HG03196 (cell line): ENCODE measurements around the gene ATXN1.
A peak's percentile ranks its signal among the peaks of the same experiment; 100 is the strongest.
"Not testable (repeated sequence)": the region's sequence is repeated elsewhere in the genome, so short reads cannot be mapped to it uniquely, and the experiment has no call there.

Experiments
- ATAC-seq: cut with Tn5 transposase; IDR thresholded peaks from one replicate; pipeline ENCODE4 v1.9.1; 2021; ENCODE audit not compliant: unreplicated experiment

ATXN1 gene

DNA sequence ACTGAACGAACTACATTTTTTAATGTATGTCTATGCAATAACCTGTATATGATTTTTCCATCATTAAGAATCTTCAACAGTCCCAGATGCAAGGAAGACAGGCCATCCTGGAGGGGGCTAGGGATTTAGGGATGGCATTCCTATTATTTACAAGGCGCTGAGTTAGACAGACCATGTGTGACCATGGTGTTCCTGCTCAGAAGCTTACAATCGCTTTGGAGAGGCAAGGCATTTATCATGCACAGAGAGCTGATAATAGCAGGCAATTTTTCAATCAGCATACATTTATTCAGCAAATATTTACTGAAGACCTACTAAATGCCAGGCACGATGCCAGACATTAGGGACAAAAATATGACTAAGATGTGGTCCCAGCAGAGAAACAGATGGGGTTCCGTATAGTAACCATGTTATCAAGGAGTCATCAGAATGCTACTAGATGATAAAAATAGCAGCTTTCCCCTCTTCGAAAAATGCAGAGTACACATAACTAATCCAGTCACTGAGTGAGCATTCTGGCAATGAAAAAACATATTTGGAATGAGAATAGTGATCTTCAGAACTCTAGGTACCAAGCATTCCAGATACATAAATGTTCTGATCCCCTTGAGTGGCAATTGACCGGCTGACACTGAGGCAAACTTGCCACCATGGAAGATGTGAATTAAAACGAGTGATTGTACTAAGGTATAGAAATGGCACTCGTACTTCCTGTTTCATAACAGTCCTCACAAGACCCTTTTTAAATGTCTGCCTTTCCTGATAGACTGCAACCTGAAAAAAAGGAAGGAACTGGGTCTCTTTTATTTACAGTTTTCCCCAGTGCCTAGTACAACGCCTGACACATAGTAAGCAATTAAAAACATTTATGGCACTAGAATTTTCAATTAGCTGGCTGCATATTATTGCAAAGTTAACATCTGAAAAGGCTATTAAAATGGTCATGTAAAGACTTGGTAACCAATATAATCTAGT is 135.7 kb downstream of the ATXN1 start:
- no peak for ATAC-seq

- ATAC-seq: no peak
These were observed 136.5 kb downstream of the ATXN1 start for GRCh38 chr6:16624636-16625290.

- ATAC-seq: no peak
These were observed 137.5 kb downstream of the ATXN1 start for GRCh38 chr6:16623731-16624130.

DNA sequence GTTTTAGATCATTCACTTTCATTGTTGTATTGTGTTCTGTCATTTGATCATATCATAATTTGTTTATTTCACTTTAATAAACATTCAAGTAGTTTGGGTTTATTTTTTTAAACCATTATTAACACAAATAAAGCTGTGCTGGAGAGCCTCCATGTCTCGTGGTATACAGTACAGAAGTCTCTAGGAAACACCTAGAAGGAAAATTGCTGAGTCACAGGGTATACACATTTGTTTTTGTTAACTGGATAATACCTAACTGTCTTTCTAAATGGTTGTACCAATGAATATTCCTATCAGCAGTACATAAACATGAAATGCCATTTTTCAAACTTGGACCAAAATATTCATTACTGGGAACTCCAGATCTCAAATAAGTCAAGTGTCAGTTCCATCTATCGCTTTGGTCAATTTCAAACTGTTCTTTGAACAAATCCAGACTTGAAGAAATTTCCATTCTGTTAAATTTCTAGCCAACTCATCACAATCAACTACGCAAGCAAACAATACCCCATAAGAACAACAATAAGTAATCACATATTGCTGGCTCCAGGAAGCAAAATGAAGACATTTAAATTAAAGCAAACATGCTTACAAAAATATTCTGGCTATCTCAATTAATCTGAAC is 138.1 kb downstream of the ATXN1 start:
- no peak for ATAC-seq

- no peak for ATAC-seq
These were observed 139.1 kb downstream of the ATXN1 start for GRCh38 chr6:16622193-16622592.

- ATAC-seq: no peak
These were observed 140.3 kb downstream of the ATXN1 start for GRCh38 chr6:16621002-16621401.

DNA sequence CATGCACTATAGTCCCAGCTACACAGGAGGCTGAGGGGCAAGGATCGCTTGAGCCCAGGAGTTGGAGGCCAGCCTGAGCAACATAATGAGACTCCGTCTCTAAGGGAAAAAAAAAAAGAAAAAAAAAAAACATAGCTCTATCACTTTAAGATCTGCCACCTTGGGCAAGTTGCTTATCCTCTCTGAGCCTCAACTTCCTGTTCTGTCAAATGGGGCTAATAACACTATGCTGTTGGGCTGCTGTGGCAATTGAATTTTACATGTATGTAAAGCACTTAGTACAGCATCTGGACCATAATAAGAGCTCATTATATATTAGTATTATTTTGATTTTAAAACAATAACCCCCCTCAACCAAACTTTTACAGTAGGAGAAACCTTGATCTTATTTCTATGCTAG is 141.5 kb downstream of the ATXN1 start:
- no peak for ATAC-seq

- ATAC-seq: no peak
These were observed 142.3 kb downstream of the ATXN1 start for GRCh38 chr6:16618962-16619361.

- not testable (repeated sequence) for ATAC-seq
These were observed 146.0 kb downstream of the ATXN1 start for GRCh38 chr6:16615215-16615614.

DNA sequence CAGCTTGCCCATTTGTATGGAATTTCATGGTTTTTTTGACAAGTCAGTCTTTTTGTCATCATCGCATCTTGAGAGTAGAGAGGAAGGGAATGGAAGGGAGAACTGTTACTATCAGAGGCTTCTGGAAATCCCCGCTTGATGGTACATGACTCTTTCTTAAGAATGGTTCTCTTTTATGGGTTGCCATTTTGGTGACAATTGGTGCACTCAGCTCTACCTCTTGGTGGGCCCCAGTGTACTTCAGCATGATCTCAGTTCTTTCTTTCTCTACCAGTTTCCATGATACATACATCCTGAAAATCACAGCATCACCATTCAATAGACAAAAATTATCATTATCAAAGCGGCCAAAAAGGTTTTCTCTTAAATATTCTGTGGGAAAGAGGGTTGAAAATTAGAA is 147.1 kb downstream of the ATXN1 start:
- not testable (repeated sequence) for ATAC-seq

DNA sequence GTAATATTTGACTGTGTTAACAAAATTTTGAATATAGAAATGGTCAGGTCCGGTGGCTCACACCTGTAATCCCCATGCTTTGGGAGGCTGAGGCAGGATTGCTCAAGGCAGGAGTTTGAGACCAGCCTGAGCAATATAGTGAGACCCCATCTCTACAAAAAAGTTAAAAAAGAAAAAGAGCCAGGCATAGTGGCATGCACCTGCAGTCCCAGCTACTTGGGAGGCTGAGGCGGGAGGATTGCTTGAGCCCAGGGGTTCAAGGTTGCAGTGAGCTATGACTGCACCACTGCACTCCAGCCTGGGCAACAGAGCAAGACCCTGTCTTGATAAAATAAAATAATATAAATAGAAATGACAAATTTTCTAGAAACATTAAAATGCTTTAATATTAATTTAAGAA is 147.8 kb downstream of the ATXN1 start:
- not testable (repeated sequence) for ATAC-seq

GRCh38 chr6:16608444-16608843 is 152.8 kb downstream of the ATXN1 start:
- ATAC-seq: no peak

GRCh38 chr6:16602035-16602434 is 159.2 kb downstream of the ATXN1 start:
- ATAC-seq: peak; percentile 81

DNA sequence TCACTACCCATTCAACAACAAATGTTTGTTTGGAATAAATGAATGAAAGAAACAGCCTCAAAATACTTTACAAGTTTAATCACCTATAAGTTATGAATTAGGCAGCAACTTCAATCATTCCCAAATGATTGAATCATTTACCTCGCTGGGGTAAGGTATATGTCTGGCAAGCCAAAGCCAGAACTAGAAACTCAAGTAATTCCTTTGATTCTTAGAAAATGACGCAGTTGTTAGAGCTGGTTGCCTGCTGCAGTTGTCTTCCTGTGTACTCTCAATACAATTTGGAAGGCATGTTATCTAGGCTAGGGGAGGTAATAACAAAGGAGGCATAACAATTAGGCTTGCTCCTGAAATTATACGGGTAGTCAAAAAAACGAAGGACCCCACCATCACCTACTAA is 160.6 kb downstream of the ATXN1 start:
- no peak for ATAC-seq

DNA sequence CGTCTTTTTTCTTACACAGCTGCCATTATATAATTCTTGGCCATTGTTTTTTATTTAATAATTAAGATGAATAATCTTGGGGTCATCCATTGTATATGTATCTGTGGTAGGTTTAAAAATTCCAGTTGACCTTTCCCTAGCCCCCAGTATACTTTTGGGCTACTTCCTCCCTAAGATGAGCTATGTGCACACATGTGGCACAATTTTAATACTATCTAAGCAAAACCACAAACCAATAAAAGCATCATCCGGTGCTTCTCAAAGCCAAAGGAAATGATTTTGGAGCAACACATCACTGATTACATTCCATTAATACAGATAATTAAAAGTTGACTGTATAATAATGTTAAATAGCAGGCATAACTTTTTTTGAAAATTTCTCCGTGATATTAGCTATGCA is 161.2 kb downstream of the ATXN1 start:
- no peak for ATAC-seq

DNA sequence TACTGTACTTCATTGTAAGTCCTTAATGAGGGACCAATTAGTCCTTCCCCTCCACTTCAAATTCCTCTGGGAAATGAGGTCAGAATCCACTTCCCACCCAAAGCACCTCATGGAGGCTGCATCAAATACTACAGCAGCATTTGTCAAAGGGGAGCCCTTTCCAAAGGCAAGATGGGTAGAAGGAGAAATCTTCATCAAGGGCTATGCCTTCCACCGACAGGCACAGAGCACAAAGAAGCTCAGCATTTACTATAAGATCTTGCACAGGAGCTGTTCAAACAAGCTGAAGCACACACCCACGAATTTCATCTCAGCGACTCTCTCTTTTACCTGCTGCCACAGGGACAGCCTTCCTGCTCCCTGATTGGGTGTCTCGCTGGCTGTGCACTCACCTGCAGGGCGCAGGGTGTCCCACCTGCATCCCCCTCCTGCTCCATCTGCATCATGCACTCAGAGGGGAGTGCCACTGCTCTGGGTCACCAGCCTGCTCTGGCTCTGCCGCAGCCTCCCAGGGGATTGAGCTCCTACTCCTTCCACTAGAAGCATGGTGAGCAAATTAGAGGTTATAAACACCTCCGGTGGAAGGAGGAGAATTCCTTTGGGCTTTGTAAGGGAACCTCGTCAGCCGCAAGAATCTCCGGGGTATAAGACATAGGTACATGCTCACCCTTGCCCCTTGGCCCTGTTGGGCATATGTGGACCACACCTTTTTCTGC is 164.5 kb downstream of the ATXN1 start:
- no peak for ATAC-seq

GRCh38 chr6:16595514-16596120 is 165.6 kb downstream of the ATXN1 start:
- ATAC-seq: no peak

DNA sequence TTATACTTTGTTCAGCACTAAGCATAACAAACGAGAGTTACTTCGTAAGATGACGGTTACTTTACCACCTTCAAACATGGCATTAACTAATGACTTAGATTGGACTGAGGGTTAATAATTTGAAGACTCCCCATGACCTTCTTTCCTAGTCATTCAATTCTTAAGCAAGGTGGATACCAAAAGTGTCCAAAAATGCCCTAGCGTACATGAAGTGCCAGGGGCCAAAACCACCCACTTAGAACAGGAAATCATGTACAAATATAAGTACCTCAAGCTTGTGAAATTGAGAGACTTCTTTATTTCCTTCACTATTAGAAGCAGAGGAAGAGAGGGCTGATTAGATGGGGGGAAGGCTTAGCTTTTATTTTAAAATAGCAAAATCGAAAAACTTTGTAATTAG is 166.4 kb downstream of the ATXN1 start:
- no peak for ATAC-seq

DNA sequence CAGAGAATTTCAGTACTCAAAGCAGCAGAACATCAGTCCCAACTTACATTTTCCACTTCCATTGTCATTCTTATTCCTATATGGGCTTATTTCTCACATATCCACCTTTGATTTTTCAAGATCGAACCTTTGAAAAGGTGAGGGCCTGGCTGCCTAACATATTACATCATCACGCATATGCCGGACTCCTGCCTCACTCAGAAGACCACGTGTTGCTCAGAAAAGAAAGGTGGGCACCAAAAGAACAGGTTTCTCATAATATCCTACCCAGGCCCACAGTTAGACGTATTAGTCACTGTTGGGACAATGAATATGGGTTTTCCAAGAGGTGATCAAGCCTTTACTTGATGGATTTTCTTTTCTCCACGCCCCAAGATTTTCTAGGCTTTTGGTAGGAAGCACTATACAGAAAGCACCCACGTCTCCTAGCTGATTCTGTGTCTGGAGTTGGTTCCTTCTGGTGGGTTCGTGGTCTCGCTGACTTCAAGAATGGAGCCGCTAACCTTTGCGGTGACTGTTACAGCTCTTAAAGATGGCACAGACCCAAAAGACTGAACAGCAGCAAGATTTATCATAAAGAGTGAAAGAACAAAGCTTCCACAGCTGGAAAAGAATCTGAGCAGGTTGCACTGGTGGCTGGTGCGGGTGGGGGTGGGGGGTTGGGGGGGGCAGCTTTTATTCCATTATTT is 168.9 kb downstream of the ATXN1 start:
- ATAC-seq: no peak
